B cell (primary cell): ENCODE results near the gene INF2. TPM values are rescaled to one million over a fixed set of nuclear protein-coding genes. Genes with fewer than 3 reads are reported as not detected.

Experiments used
- ATAC-seq: fragments of 200-7000 bp; cut with Tn5 transposase; one replicate; pipeline ENCODE4 v1.10.0; 2021; ENCODE audit warnings: low read depth, mild to moderate bottlenecking, moderate number of reproducible peaks, moderate library complexity
- CTCF ChIA-PET: fragments of 350-600 bp; sonication (Branson Sonifier 250); formaldehyde crosslinking; loops from one replicate; lab custom pipeline; 2021; ENCODE audit warnings: antibody characterized with exemption, inconsistent platforms; lab: Charles Lee
- POLR2A ChIA-PET: fragments of 350-600 bp; sonication (Branson Sonifier 250); formaldehyde crosslinking; loops from one replicate; lab custom pipeline; 2021; ENCODE audit warnings: antibody characterized with exemption; lab: Charles Lee
- DNase-seq: peaks from one replicate; pipeline ENCODE4 v3.0.0; 2013
- H2AFZ ChIP-seq: 2 replicates; pipeline ENCODE4 v1.6.1; 2012; ENCODE audit warnings: mild to moderate bottlenecking, low read depth, low read length; ENCODE audit not compliant: insufficient read depth, poor library complexity, severe bottlenecking
- H3K27ac ChIP-seq, 2 donors: 1 replicate in 1 of 2; 2 replicates in 1 of 2; pipeline ENCODE4 v1.5.1; 2012 to 2013; ENCODE audit warnings: low read length in 2 of 2, mild to moderate bottlenecking in 2 of 2, moderate library complexity in 1 of 2
- H3K27me3 ChIP-seq, 4 experiments: fragments of 200-600 bp in 1 of 4; sonication (generic) in 1 of 4; replicated peaks in 1 of 4; 1 replicate in 2 of 4; 2 replicates in 2 of 4; pipeline versions ENCODE4 v1.6.1 to v1.7.0; 2013 to 2016; ENCODE audit warnings: low read length in 3 of 4, mild to moderate bottlenecking in 2 of 4, mixed read lengths in 1 of 4, moderate library complexity in 1 of 4; ENCODE audit not compliant: insufficient read depth in 4 of 4, control insufficient read depth in 3 of 4; ENCODE audit errors: control extremely low read depth in 1 of 4
- H3K36me3 ChIP-seq, 2 experiments: replicated peaks in 1 of 2; 1 replicate in 1 of 2; 2 replicates in 1 of 2; pipeline versions ENCODE4 v1.6.1 to v1.7.1; 2013; ENCODE audit warnings: low read length in 1 of 2; ENCODE audit not compliant: insufficient read depth in 2 of 2, control insufficient read depth in 1 of 2; ENCODE audit errors: control extremely low read depth in 1 of 2, extremely low read depth in 1 of 2
- H3K4me1 ChIP-seq, 2 donors: fragments of 200-600 bp in 1 of 2; sonication (generic) in 1 of 2; 1 replicate in 1 of 2; 2 replicates in 1 of 2; pipeline versions ENCODE4 v1.5.1 to v1.6.1; 2013 to 2017; ENCODE audit warnings: low read length in 2 of 2; ENCODE audit not compliant: control insufficient read depth in 2 of 2, insufficient read depth in 2 of 2
- H3K4me2 ChIP-seq: replicated peaks from 2 replicates; pipeline ENCODE3; 2012; ENCODE audit warnings: mild to moderate bottlenecking, low read depth, low read length; ENCODE audit not compliant: poor library complexity, severe bottlenecking
- H3K4me3 ChIP-seq, 5 experiments: fragments of 200-600 bp in 1 of 5; sonication (generic) in 1 of 5; 1 replicate in 3 of 5; 2 replicates in 2 of 5; pipeline versions ENCODE4 v1.5.1 to v1.7.0; 2011 to 2016; ENCODE audit warnings: low read length in 4 of 5, mild to moderate bottlenecking in 4 of 5, low read depth in 2 of 5, control low read depth in 1 of 5, moderate library complexity in 1 of 5; ENCODE audit not compliant: insufficient read depth in 1 of 5; ENCODE audit errors: control extremely low read depth in 1 of 5, extremely low read depth in 1 of 5
- H3K79me2 ChIP-seq: fragments of 200-600 bp; sonication (generic); one replicate; pipeline ENCODE4 v1.6.0; 2016; ENCODE audit warnings: low read length; ENCODE audit not compliant: control insufficient read depth, insufficient read depth
- H3K9ac ChIP-seq: fragments of 200-600 bp; sonication (generic); 2 replicates; pipeline ENCODE4 v1.6.1; 2017; ENCODE audit warnings: mild to moderate bottlenecking, low read length, moderate library complexity
- H3K9me3 ChIP-seq, 3 donors: one replicate each; pipeline versions ENCODE4 v1.6.1 to v1.7.1; 2013; ENCODE audit warnings: low read length in 2 of 3; ENCODE audit not compliant: control insufficient read depth in 2 of 3, insufficient read depth in 1 of 3; ENCODE audit errors: control extremely low read depth in 1 of 3
- H4K20me1 ChIP-seq: 2 replicates; pipeline ENCODE4 v1.6.0; 2012; ENCODE audit warnings: mild to moderate bottlenecking, low read length; ENCODE audit not compliant: insufficient read depth, control insufficient read depth, poor library complexity, severe bottlenecking
- H3K27ac Mint-ChIP-seq: one replicate; pipeline ENCODE4 v1.8.0; 2021; ENCODE audit warnings: mixed read lengths
- H3K27me3 Mint-ChIP-seq: one replicate; pipeline ENCODE4 v1.8.0; 2021; ENCODE audit warnings: mixed read lengths
- H3K4me1 Mint-ChIP-seq: one replicate; pipeline ENCODE4 v1.8.0; 2021; ENCODE audit warnings: mixed read lengths
- H3K4me3 Mint-ChIP-seq: one replicate; pipeline ENCODE4 v1.8.0; 2021; ENCODE audit warnings: mixed read lengths
- H3K9me3 Mint-ChIP-seq: one replicate; pipeline ENCODE4 v1.8.0; 2022; ENCODE audit warnings: mixed read lengths; ENCODE audit not compliant: insufficient read depth
- EZH2 ChIP-seq: IDR thresholded peaks from 2 replicates; pipeline ENCODE4 v1.6.1; 2012; ENCODE audit warnings: borderline replicate concordance, low read depth, mild to moderate bottlenecking, moderate library complexity, low read length; ENCODE audit not compliant: insufficient read depth, poor library complexity, severe bottlenecking
- WGBS: methylation state at CpG from one replicate; pipeline ENCODE4 v1.1.5; 2013; ENCODE audit warnings: missing lambda C conversion rate; ENCODE audit not compliant: insufficient coverage; 5-methylcytosine and 5-hydroxymethylcytosine counted together
- intact Hi-C: fragments of 100-400 bp; cut with micrococcal nuclease; formaldehyde crosslinking; loops from one replicate; pipeline ENCODE4 v1.10.0; 2022
- polyA plus RNA-seq: library from polyadenylated mRNA; depleted of rRNA; stranded (reverse); fragments of >200 nt; gene quantifications from 2 replicates; pipeline ENCODE4 v1.2.3, GENCODE V29; 2012
- total RNA-seq, 2 donors: library from RNA; stranded (reverse); fragments of 120-200 nt in 1 of 2; gene quantifications; 1 replicate in 1 of 2; 2 replicates in 1 of 2; pipeline versions ENCODE4 v1.2.3 to v1.2.4, GENCODE V29; 2013 to 2022
- TF ChIP-seq, protein P1 (sequence below): fragments of 200-600 bp; IDR thresholded peaks from one replicate; pipeline ENCODE4 v1.8.0; 2022; ENCODE audit warnings: antibody characterized with exemption, mild to moderate bottlenecking

The INF2 gene
- total and polyA plus RNA-seq, 2 donors (not counting 1 experiment from before 2014, with no cell fraction given) = 90.2 to 100 TPM

DNA sequence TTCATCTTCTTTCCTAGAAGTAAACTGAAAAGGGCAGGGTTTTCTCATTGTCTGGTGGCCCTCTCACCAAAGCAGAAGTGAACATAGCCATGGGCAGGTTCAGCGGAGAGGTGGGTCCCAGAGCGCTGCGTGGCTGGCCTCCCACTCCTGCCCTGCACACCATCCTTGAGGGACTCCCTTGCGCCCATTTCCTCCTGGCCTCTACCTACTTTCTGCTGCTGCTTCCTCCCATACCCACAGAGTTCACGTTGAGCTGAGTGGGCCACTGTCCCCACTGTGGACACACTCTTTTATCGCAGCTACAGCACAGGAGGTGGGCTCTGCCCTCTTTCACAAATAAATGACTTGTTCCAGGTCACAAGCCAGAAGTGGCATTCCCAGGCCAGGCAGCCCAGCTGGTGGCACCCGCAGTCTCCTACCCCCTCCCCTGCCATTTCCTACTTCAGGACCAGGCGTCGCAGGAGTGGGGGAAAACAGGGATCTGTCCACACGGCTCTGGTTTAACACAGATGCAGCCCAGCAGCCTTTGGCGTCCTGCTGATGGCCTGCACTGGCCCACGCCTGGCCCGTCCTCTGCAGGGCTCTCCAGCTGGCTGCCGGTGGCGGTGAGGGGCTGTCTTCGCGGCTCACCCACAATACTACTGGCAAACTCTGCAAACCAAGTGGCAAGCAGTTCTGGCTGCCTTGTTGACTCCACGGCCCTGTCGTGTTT lies 68.4 kb downstream of the INF2 start:
- no peak overlapping the region for H3K27ac ChIP-seq
- DNase-seq = no peak
- H2AFZ ChIP-seq = no peak overlapping the region
- H4K20me1 ChIP-seq = peaks cover 66% of the 10 kb centered on the region
- H3K36me3 ChIP-seq = peaks cover 0 to 43% of the 10 kb centered on the region in 2 experiments
- no peak for ATAC-seq
- intact Hi-C loops = no loop called here
- Mint-ChIP-seq H3K27ac (no peak overlapping the region), H3K4me3 (no peak overlapping the region), H3K9me3 (no peaks in the 10 kb centered on the region), H3K27me3 (no peaks in the 10 kb centered on the region), H3K4me1 (peaks cover 24% of the 10 kb centered on the region)
- H3K4me2 ChIP-seq = no peak overlapping the region
- POLR2A ChIA-PET = no interaction called here
- H3K79me2 ChIP-seq = peaks cover 25% of the 10 kb centered on the region
- no peak overlapping the region for H3K9ac ChIP-seq
- H3K27me3 ChIP-seq = no peaks in the 10 kb centered on the region
- H3K9me3 ChIP-seq = peaks cover 0 to 4% (median 0%) of the 10 kb centered on the region in 3 donors
- CTCF ChIA-PET = interaction anchor here (1.0 kb wide), 1 partner anchor 11 kb away, joined by 3 read pairs; no protein-coding TSS in a partner anchor
- WGBS = 96% methylated on average over 19 of the region's 19 CpGs
- H3K4me1 ChIP-seq = peaks cover 12 to 14% of the 10 kb centered on the region in 2 donors
- TF ChIP-seq, protein P1, sequence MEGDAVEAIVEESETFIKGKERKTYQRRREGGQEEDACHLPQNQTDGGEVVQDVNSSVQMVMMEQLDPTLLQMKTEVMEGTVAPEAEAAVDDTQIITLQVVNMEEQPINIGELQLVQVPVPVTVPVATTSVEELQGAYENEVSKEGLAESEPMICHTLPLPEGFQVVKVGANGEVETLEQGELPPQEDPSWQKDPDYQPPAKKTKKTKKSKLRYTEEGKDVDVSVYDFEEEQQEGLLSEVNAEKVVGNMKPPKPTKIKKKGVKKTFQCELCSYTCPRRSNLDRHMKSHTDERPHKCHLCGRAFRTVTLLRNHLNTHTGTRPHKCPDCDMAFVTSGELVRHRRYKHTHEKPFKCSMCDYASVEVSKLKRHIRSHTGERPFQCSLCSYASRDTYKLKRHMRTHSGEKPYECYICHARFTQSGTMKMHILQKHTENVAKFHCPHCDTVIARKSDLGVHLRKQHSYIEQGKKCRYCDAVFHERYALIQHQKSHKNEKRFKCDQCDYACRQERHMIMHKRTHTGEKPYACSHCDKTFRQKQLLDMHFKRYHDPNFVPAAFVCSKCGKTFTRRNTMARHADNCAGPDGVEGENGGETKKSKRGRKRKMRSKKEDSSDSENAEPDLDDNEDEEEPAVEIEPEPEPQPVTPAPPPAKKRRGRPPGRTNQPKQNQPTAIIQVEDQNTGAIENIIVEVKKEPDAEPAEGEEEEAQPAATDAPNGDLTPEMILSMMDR = no peak
- no peak for TF ChIP-seq EZH2
- no peak overlapping the region for H3K4me3 ChIP-seq
